Astrocyte (in vitro differentiated cells and primary cell): ENCODE results near the gene MAB21L1. TPM values are rescaled to one million over a fixed set of nuclear protein-coding genes. Genes with fewer than 3 reads are reported as not detected.
A peak's percentile ranks its signal among the peaks of the same experiment; 100 is the strongest.

Experiments
- DNase-seq: peaks from one replicate; pipeline ENCODE4 v3.0.0-alpha.2; 2010; ENCODE audit warnings: low read depth
- FAIRE-seq: peaks from 2 replicates; lab custom pipeline; 2011; peaks lifted over from hg19 to GRCh38; lab: Jason Lieb, UNC
- H2AFZ ChIP-seq: 2 replicates; pipeline ENCODE4 v1.6.0; 2012; ENCODE audit warnings: low read depth, low read length, inconsistent platforms
- H3K27ac ChIP-seq: 2 replicates; pipeline ENCODE4 v1.5.1; 2011; ENCODE audit warnings: low read depth, low read length, inconsistent platforms
- H3K27me3 ChIP-seq: 2 replicates; pipeline ENCODE4 v1.6.0; 2011; ENCODE audit warnings: low read length, inconsistent platforms; ENCODE audit not compliant: insufficient read depth
- H3K36me3 ChIP-seq: 2 replicates; pipeline ENCODE4 v1.5.1; 2011; ENCODE audit warnings: low read length, inconsistent platforms; ENCODE audit not compliant: insufficient read depth
- H3K4me1 ChIP-seq: 2 replicates; pipeline ENCODE4 v1.5.1; 2011; ENCODE audit warnings: low read length, inconsistent platforms; ENCODE audit not compliant: insufficient read depth
- H3K4me2 ChIP-seq: 2 replicates; pipeline ENCODE4 v1.6.0; 2012; ENCODE audit warnings: low read length, inconsistent platforms
- H3K4me3 ChIP-seq: 2 replicates; pipeline ENCODE4 v1.5.1; 2011; ENCODE audit warnings: low read depth, mild to moderate bottlenecking, low read length, inconsistent platforms; ENCODE audit not compliant: insufficient read depth
- H3K79me2 ChIP-seq: 2 replicates; pipeline ENCODE4 v1.6.0; 2012; ENCODE audit warnings: mild to moderate bottlenecking, low read length, inconsistent platforms; ENCODE audit not compliant: insufficient read depth
- H3K9ac ChIP-seq: 2 replicates; pipeline ENCODE4 v1.6.0; 2012; ENCODE audit warnings: mild to moderate bottlenecking, low read length, inconsistent platforms
- H3K9me3 ChIP-seq: 2 replicates; pipeline ENCODE4 v1.5.1; 2012; ENCODE audit warnings: low read depth, mild to moderate bottlenecking, low read length, inconsistent platforms; ENCODE audit not compliant: insufficient read depth
- H4K20me1 ChIP-seq: 2 replicates; pipeline ENCODE4 v1.6.0; 2012; ENCODE audit warnings: low read length, inconsistent platforms; ENCODE audit not compliant: insufficient read depth
- H3K27ac Mint-ChIP-seq: one replicate; pipeline ENCODE4 v1.8.0; 2021; ENCODE audit warnings: mild to moderate bottlenecking, mixed read lengths; ENCODE audit not compliant: unreplicated experiment
- H3K27me3 Mint-ChIP-seq: one replicate; pipeline ENCODE4 v1.8.0; 2021; ENCODE audit warnings: low read depth, mixed read lengths; ENCODE audit not compliant: unreplicated experiment
- H3K36me3 Mint-ChIP-seq: one replicate; pipeline ENCODE4 v1.8.0; 2021; ENCODE audit warnings: low read depth, mixed read lengths; ENCODE audit not compliant: unreplicated experiment
- H3K4me1 Mint-ChIP-seq: one replicate; pipeline ENCODE4 v1.8.0; 2021; ENCODE audit warnings: low read depth, mixed read lengths; ENCODE audit not compliant: unreplicated experiment
- H3K4me3 Mint-ChIP-seq: one replicate; pipeline ENCODE4 v1.8.0; 2021; ENCODE audit warnings: mild to moderate bottlenecking, moderate library complexity, mixed read lengths; ENCODE audit not compliant: unreplicated experiment
- H3K9me3 Mint-ChIP-seq: one replicate; pipeline ENCODE4 v1.8.0; 2021; ENCODE audit warnings: mild to moderate bottlenecking, mixed read lengths; ENCODE audit not compliant: unreplicated experiment
- EZH2 ChIP-seq: IDR thresholded peaks from 2 replicates; pipeline ENCODE4 v1.6.1; 2012; ENCODE audit warnings: mild to moderate bottlenecking, low read length, inconsistent platforms; ENCODE audit not compliant: insufficient read depth
- total RNA-seq: library from RNA; stranded (reverse); gene quantifications from 2 replicates; pipeline ENCODE4 v1.2.1, GENCODE V29; 2021
- TF ChIP-seq, protein P1 (sequence below): IDR thresholded peaks from 2 replicates; pipeline ENCODE4 v1.5.1; 2011; ENCODE audit warnings: low read depth, mild to moderate bottlenecking, inconsistent platforms, low read length, moderate library complexity; ENCODE audit not compliant: insufficient read depth

The MAB21L1 gene
- total RNA-seq, 1 donor from 2014 or later = 2.9 TPM

DNA sequence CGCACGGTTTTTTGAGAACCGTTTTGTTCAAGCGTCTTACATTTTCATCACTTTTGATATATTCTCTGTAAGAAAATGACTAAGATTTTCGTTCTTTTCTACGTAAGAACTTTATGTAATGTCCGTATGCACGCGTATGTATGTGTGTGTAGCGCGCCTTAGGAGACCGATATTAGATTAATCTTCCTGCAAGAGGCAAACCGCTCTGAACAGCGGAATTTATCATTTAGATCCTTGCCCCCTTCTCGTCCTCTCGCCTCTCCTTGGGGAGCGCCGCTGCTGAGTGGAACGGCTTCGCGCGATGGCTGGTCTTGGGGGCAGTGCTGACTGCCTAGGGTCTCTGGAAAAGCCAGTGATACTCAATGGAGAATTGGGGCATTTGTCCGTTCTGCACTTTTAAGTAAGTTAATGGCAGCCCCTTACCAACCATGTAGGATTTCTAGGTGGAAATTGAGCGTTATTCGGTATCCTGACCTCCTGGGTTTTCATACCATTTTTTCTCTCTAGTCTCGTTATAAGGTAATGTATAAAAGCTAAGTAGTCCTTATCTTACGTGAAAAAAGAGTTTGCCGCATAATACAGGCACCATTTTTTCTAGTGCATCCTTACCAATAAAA, 4.7 kb downstream of the MAB21L1 start:
- peak; percentile 78 for FAIRE-seq
- Histone ChIP-seq H3K36me3 (no peaks in the 10 kb centered on the region), H3K27ac (peak overlapping the region; percentile 71), H3K9ac (peak overlapping the region; percentile 77), H3K4me1 (no peaks in the 10 kb centered on the region), H3K9me3 (no peaks in the 10 kb centered on the region), H3K79me2 (peaks cover 16% of the 10 kb centered on the region), H2AFZ (peak overlapping the region; percentile 77), H3K4me3 (peak overlapping the region; percentile 58), H3K4me2 (peak overlapping the region; percentile 88), H4K20me1 (no peaks in the 10 kb centered on the region), H3K27me3 (peaks cover 31% of the 10 kb centered on the region)
- H3K36me3 Mint-ChIP-seq = no peaks in the 10 kb centered on the region
- H3K27ac Mint-ChIP-seq = peak overlapping the region; percentile 89
- peaks cover 31% of the 10 kb centered on the region for H3K27me3 Mint-ChIP-seq
- no peak for TF ChIP-seq EZH2
- TF ChIP-seq, protein P1, sequence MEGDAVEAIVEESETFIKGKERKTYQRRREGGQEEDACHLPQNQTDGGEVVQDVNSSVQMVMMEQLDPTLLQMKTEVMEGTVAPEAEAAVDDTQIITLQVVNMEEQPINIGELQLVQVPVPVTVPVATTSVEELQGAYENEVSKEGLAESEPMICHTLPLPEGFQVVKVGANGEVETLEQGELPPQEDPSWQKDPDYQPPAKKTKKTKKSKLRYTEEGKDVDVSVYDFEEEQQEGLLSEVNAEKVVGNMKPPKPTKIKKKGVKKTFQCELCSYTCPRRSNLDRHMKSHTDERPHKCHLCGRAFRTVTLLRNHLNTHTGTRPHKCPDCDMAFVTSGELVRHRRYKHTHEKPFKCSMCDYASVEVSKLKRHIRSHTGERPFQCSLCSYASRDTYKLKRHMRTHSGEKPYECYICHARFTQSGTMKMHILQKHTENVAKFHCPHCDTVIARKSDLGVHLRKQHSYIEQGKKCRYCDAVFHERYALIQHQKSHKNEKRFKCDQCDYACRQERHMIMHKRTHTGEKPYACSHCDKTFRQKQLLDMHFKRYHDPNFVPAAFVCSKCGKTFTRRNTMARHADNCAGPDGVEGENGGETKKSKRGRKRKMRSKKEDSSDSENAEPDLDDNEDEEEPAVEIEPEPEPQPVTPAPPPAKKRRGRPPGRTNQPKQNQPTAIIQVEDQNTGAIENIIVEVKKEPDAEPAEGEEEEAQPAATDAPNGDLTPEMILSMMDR = no peak
- H3K4me1 Mint-ChIP-seq = peaks cover 12% of the 10 kb centered on the region
- peak overlapping the region; percentile 79 for H3K4me3 Mint-ChIP-seq
- peaks cover 14% of the 10 kb centered on the region for H3K9me3 Mint-ChIP-seq
- no peak for DNase-seq

DNA sequence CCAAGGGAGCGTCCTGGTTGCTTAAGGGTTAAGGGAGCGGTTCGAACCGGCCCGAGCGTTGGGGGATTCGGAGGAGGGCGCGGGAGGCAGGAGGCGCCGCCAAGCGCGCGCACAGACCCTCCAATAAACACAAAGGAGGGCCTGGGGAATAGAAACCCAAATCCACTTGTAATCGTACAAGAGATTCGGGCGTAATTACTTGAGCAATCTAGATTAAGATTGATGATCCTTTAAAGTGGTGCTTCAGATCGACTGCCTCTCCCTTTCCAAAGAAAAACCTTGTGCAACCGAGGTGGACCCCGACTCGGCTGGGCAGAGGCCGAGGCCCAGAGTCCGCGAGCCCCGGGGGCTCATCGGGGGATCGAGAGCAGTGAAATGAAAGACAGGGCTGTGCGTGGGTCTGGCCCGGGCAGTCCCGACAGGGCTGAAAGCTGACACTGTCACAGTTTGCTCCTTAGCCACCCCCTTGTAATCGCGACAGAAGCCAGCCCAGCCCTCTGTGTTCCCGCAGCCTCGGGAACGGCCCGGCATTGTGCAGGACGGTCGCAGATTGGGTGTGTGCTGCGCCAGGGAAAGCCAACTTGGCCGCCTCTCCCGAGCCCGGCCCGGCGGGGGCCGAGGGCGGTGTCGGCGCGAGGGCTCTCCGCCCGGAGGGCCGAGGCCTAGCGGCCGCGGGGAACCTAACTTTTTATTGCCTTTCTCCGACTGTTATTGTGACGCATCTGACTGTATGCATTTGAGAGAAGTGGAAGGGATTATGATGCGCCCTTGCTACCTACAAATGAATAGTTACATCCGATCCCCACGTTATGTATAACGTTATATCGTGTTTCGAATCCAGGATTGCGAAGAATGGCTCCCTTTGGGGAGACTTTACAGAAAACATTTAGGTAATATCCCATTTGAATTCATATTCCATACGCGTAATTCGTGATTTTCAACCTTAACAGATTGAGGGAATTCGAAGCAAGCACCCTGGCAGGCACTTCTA, 5.5 kb downstream of the MAB21L1 start:
- FAIRE-seq = no peak
- Histone ChIP-seq H2AFZ (peak overlapping the region; percentile 77), H3K9me3 (no peaks in the 10 kb centered on the region), H3K4me1 (no peaks in the 10 kb centered on the region), H3K4me2 (peak overlapping the region; percentile 88), H3K79me2 (peaks cover 16% of the 10 kb centered on the region), H3K9ac (peak overlapping the region; percentile 77), H4K20me1 (no peaks in the 10 kb centered on the region), H3K27ac (peak overlapping the region; percentile 71), H3K27me3 (peaks cover 28% of the 10 kb centered on the region), H3K36me3 (no peaks in the 10 kb centered on the region), H3K4me3 (peak overlapping the region; percentile 58)
- TF ChIP-seq, protein P1 = no peak
- peak; percentile 56 for TF ChIP-seq EZH2
- Mint-ChIP-seq H3K4me1 (peaks cover 12% of the 10 kb centered on the region), H3K9me3 (peaks cover 14% of the 10 kb centered on the region), H3K27me3 (peaks cover 30% of the 10 kb centered on the region), H3K36me3 (no peaks in the 10 kb centered on the region), H3K4me3 (peak overlapping the region; percentile 79), H3K27ac (peak overlapping the region; percentile 89)
- peak; percentile 25 for DNase-seq
